Right ventricle myocardium superior (tissue), 1 donor: Measurements from ENCODE around the gene TMEM183A. TPM values are rescaled to one million over a fixed set of nuclear protein-coding genes. Genes with fewer than 3 reads are reported as not detected.

ENCODE experiments used
- ATAC-seq: fragments of 200-7000 bp; cut with Tn5 transposase; one replicate; pipeline ENCODE4 v1.9.1; 2020; ENCODE audit warnings: mild to moderate bottlenecking; ENCODE audit not compliant: poor library complexity
- DNase-seq: peaks from one replicate; pipeline ENCODE4 v3.0.0-alpha.2; 2020
- intact Hi-C: fragments of 100-400 bp; cut with DNase I; formaldehyde crosslinking; loops from one replicate; pipeline ENCODE4 v1.11.2; 2022
- total RNA-seq: library from RNA; stranded (reverse); fragmentation: NEBNext Ultra II Directional; extraction: Animal tissue kit (Norgen Biotek cat#: 25700); gene quantifications from one replicate; pipeline ENCODE4 v1.2.1, GENCODE V29; 2021
- donor health status: DM: no; HTN: yes; CAD: no; lungs with severe emphysema.

TMEM183A gene
- total RNA-seq, 1 donor from 2014 or later: 21.8 TPM

GRCh38 chr1:203039609-203040512 is 32.7 kb downstream of the TMEM183A start:
- no peak for ATAC-seq
- intact Hi-C loops: loop anchor here (2.0 to 5.0 kb wide), 2 partner anchors 177 to 227 kb away; no protein-coding TSS in a partner anchor
- DNase-seq: no peak

- intact Hi-C loops: no loop called here
- ATAC-seq (no peak), DNase-seq (no peak)
Observed at GRCh38 chr1:203040513-203041275, 33.5 kb downstream of the TMEM183A start.

DNA sequence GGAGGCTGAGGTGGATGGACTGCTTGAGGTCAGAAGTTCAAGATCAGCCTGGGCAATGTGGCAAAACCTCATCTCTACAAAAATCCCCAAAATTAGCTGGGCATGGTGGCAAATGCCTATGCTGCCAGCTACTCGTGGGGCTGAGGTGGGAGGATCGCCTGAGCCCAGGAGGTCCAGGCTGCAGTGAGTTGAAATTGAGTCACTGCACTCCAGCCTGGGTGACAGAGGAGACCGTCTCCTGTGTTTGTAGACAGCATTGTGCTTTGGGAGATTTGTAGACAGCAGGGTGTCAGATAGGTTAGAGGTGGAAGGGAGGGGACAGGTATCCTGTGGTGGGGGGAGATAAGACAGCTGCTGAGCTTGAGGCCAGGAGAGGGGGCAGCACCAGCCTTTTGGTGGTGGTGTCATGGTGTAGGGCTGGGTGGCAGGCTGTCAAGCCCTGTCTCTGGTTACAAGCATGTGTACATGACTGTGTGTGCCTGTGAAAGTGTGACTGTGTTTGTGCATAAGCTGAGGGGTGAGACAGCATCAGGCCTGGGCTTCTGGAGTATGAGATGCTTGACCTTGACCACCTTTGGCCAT is 34.3 kb downstream of the TMEM183A start:
- no peak for DNase-seq
- intact Hi-C loops: no loop called here
- no peak for ATAC-seq

- DNase-seq: no peak
- intact Hi-C loops: no loop called here
- ATAC-seq: no peak
Observed at GRCh38 chr1:203043830-203044545, 36.8 kb downstream of the TMEM183A start.

- no peak for DNase-seq
- intact Hi-C loops: loop anchor here (5.0 kb wide), 1 partner anchor 58 kb away; no protein-coding TSS in a partner anchor
- no peak for ATAC-seq
Observed at GRCh38 chr1:203044546-203045250, 37.5 kb downstream of the TMEM183A start.

DNA sequence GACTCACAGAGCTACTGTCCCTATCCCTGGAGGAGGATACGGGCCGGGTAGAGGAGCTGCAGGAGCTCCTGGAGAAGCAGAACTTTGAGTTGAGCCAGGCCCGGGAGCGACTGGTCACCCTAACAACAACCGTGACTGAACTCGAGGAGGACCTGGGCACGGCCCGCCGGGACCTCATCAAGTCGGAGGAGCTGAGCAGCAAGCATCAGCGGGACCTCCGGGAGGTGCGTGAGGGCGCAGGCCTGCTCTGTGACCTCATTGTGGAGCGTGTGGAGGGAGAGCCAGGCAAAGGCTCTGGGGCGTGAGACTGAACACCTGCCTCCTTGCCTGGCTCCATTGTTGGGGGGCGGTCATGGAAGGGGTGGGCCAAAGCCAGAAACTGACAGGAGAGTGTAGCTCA is 38.2 kb downstream of the TMEM183A start:
- no peak for ATAC-seq
- no peak for DNase-seq
- intact Hi-C loops: loop anchor here (5.0 kb wide), 1 partner anchor 57 kb away; no protein-coding TSS in a partner anchor

- DNase-seq (no peak), ATAC-seq (no peak)
Observed at GRCh38 chr1:203045821-203046594, 38.8 kb downstream of the TMEM183A start.

GRCh38 chr1:203046984-203047630 is 39.9 kb downstream of the TMEM183A start:
- ATAC-seq (no peak), DNase-seq (no peak)
- intact Hi-C loops: loop anchor here (5.0 kb wide), 1 partner anchor 55 kb away; no protein-coding TSS in a partner anchor

More at GRCh38 chr1:203045821-203046594, 38.8 kb downstream of the TMEM183A start:
- intact Hi-C loops: loop anchor here (5.0 kb wide), 1 partner anchor 56 kb away; no protein-coding TSS in a partner anchor

- intact Hi-C loops: loop anchor here (5.0 kb wide), 1 partner anchor 54 kb away; no protein-coding TSS in a partner anchor
- DNase-seq: no peak
- no peak for ATAC-seq
Observed at GRCh38 chr1:203048086-203048485, 40.9 kb downstream of the TMEM183A start.

- ATAC-seq (no peak), DNase-seq (no peak)
- intact Hi-C loops: loop anchor here (5.0 kb wide), 1 partner anchor 54 kb away; no protein-coding TSS in a partner anchor
Observed at GRCh38 chr1:203048555-203049051, 41.4 kb downstream of the TMEM183A start.

- intact Hi-C loops: loop anchor here (5.0 kb wide), 1 partner anchor 53 kb away; no protein-coding TSS in a partner anchor
- ATAC-seq: no peak
- DNase-seq: no peak
Observed at GRCh38 chr1:203049077-203049476, 41.9 kb downstream of the TMEM183A start.

GRCh38 chr1:203049576-203050180 is 42.5 kb downstream of the TMEM183A start:
- intact Hi-C loops: loop anchor here (5.0 kb wide), 1 partner anchor 53 kb away; no protein-coding TSS in a partner anchor
- no peak for ATAC-seq

DNA sequence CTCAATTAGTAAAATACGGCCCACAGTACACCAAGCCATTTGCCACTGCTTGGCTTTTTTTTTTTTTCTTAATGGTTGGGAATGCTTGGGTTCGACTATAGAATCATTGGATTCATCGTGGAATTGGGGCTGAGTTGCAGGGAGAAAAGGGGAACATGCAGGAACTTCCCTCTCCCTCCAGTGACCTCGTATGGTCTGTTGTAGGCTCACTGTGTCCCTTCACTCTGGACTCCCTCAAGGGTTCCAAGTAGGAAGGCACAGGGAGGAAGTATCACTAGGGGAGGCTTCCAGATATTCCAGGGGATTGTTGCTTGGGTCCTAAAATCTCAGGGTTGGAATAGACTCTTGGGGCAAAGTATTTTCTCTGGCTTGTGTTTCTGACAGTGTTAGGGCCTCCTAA is 43.7 kb downstream of the TMEM183A start:
- ATAC-seq (no peak), DNase-seq (no peak)
- intact Hi-C loops: no loop called here

More at GRCh38 chr1:203049576-203050180, 42.5 kb downstream of the TMEM183A start:
- no peak for DNase-seq

GRCh38 chr1:203051841-203052324 is 44.7 kb downstream of the TMEM183A start:
- DNase-seq (no peak), ATAC-seq (no peak)
- intact Hi-C loops: no loop called here

- intact Hi-C loops: no loop called here
- no peak for DNase-seq
- no peak for ATAC-seq
Observed at GRCh38 chr1:203052601-203053000, 45.4 kb downstream of the TMEM183A start.

DNA sequence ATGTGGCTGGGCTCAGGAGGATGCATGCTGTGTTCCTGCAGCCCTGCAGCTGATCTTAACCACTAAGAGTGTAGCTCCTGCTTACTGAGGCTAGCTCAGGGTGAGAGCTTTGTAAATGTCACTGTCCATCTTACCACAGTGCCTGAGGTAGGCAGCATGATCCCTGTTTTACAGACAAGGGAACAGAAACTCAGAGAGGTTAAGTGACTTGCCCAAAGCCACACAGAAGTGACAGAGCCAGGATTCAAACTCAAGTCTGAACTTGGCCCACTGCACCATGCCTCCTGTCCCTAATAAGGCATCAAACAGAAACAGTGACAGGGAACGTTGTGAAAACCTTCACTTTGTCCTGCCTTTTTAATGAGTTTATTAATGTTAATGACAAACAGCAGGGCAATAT is 47.0 kb downstream of the TMEM183A start:
- intact Hi-C loops: no loop called here
- ATAC-seq (no peak), DNase-seq (no peak)
